Loucy (cell line): ENCODE data around the gene CAMTA1.

Experiments used
- H2AFZ ChIP-seq: fragments of 200-600 bp; sonication (generic); 2 replicates; pipeline ENCODE4 v1.6.0; 2016; ENCODE audit warnings: antibody characterized with exemption, mild to moderate bottlenecking, low read length, moderate library complexity
- H3F3A ChIP-seq: fragments of 200-600 bp; 2 replicates; pipeline ENCODE4 v1.6.0; 2016; ENCODE audit warnings: antibody characterized with exemption, low read depth, mild to moderate bottlenecking
- H3K27me3 ChIP-seq: fragments of 200-600 bp; sonication (generic); 2 replicates; pipeline ENCODE4 v1.6.1; 2014; ENCODE audit warnings: low read length, mild to moderate bottlenecking; ENCODE audit not compliant: insufficient read depth, poor library complexity, severe bottlenecking
- H3K36me3 ChIP-seq: fragments of 200-600 bp; sonication (generic); 2 replicates; pipeline ENCODE4 v1.6.1; 2016; ENCODE audit warnings: low read length; ENCODE audit not compliant: insufficient read depth
- H3K4me1 ChIP-seq: fragments of 200-600 bp; sonication (generic); 2 replicates; pipeline ENCODE4 v1.5.1; 2014; ENCODE audit warnings: low read length, mild to moderate bottlenecking; ENCODE audit not compliant: insufficient read depth, poor library complexity, severe bottlenecking
- H3K4me2 ChIP-seq: fragments of 200-600 bp; sonication (generic); 2 replicates; pipeline ENCODE4 v1.6.0; 2014; ENCODE audit warnings: antibody characterized with exemption, low read length, low read depth, mild to moderate bottlenecking; ENCODE audit not compliant: poor library complexity, severe bottlenecking
- H3K4me3 ChIP-seq: fragments of 200-600 bp; sonication (generic); 2 replicates; pipeline ENCODE4 v1.5.1; 2014; ENCODE audit warnings: low read length, mild to moderate bottlenecking, mixed read lengths; ENCODE audit not compliant: poor library complexity, severe bottlenecking
- H3K79me2 ChIP-seq: fragments of 200-600 bp; sonication (generic); 2 replicates; pipeline ENCODE4 v1.6.1; 2014; ENCODE audit warnings: low read length; ENCODE audit not compliant: insufficient read depth
- H3K9ac ChIP-seq: fragments of 200-600 bp; sonication (generic); 2 replicates; pipeline ENCODE4 v1.6.0; 2014; ENCODE audit warnings: mild to moderate bottlenecking, low read depth, low read length, moderate library complexity; ENCODE audit not compliant: poor library complexity, severe bottlenecking
- H3K9me2 ChIP-seq: fragments of 200-600 bp; sonication (generic); replicated peaks from 2 replicates; pipeline ENCODE4 v1.6.1; 2016; ENCODE audit warnings: low read depth, low read length, mixed read lengths
- H3K9me3 ChIP-seq: fragments of 200-600 bp; sonication (generic); 2 replicates; pipeline ENCODE4 v1.6.1; 2014; ENCODE audit warnings: mild to moderate bottlenecking, antibody characterized with exemption, low read length, low read depth; ENCODE audit not compliant: insufficient read depth
- H4K20me1 ChIP-seq: fragments of 200-600 bp; sonication (generic); 2 replicates; pipeline ENCODE4 v1.6.0; 2014; ENCODE audit warnings: antibody characterized with exemption, low read length, mild to moderate bottlenecking; ENCODE audit not compliant: insufficient read depth, poor library complexity, severe bottlenecking
- CTCF ChIP-seq: fragments of 200-600 bp; sonication (generic); conservative IDR thresholded peaks from 2 replicates; pipeline ENCODE4 v1.5.1; 2014; ENCODE audit warnings: mild to moderate bottlenecking, antibody characterized with exemption, low read length
- EZH2phosphoT487 ChIP-seq: fragments of 200-600 bp; IDR thresholded peaks from 2 replicates; pipeline ENCODE4 v1.6.1; 2018; ENCODE audit warnings: antibody characterized with exemption, mild to moderate bottlenecking, moderate library complexity, borderline replicate concordance

Gene CAMTA1

GRCh38 chr1:7198664-7199063 is 413.4 kb downstream of the CAMTA1 start:
- Histone ChIP-seq H3K9me2 (no peaks in the 10 kb centered on the region), H3K27me3 (no peaks in the 10 kb centered on the region), H3K9ac (no peak overlapping the region), H3K4me2 (no peak overlapping the region), H3K4me3 (no peak overlapping the region), H3K4me1 (no peaks in the 10 kb centered on the region), H3K9me3 (no peaks in the 10 kb centered on the region), H3K79me2 (no peaks in the 10 kb centered on the region), H2AFZ (no peak overlapping the region), H3K36me3 (no peaks in the 10 kb centered on the region), H4K20me1 (no peaks in the 10 kb centered on the region), H3F3A (no peaks in the 10 kb centered on the region)
- TF ChIP-seq EZH2phosphoT487 (no peak), CTCF (no peak)

- no peak for TF ChIP-seq CTCF
- no peak for TF ChIP-seq EZH2phosphoT487
- Histone ChIP-seq H3F3A (no peaks in the 10 kb centered on the region), H3K9me2 (no peaks in the 10 kb centered on the region), H3K79me2 (no peaks in the 10 kb centered on the region), H3K36me3 (no peaks in the 10 kb centered on the region), H4K20me1 (no peaks in the 10 kb centered on the region), H3K4me2 (no peak overlapping the region), H3K9me3 (no peaks in the 10 kb centered on the region), H3K4me1 (no peaks in the 10 kb centered on the region), H2AFZ (no peak overlapping the region), H3K9ac (no peak overlapping the region), H3K27me3 (no peaks in the 10 kb centered on the region), H3K4me3 (no peak overlapping the region)
Observed at GRCh38 chr1:7199077-7199779, 414.0 kb downstream of the CAMTA1 start.

- no peaks in the 10 kb centered on the region for H3K36me3 ChIP-seq
- peak overlapping the region; percentile 78; the same call in 1 of the 2 replicates for H2AFZ ChIP-seq
- H3K9me2 ChIP-seq = no peaks in the 10 kb centered on the region
- no peak overlapping the region for H3K9ac ChIP-seq
- H3K4me2 ChIP-seq = peak overlapping the region; percentile 39
- H3K9me3 ChIP-seq = no peaks in the 10 kb centered on the region
- H3K4me1 ChIP-seq = peaks cover 7% of the 10 kb centered on the region
- TF ChIP-seq CTCF (peak; percentile 95), EZH2phosphoT487 (no peak)
- no peak overlapping the region for H3K4me3 ChIP-seq
- no peaks in the 10 kb centered on the region for H4K20me1 ChIP-seq
- no peaks in the 10 kb centered on the region for H3K79me2 ChIP-seq
- no peaks in the 10 kb centered on the region for H3F3A ChIP-seq
- no peaks in the 10 kb centered on the region for H3K27me3 ChIP-seq
Observed at GRCh38 chr1:7207875-7208646, 422.8 kb downstream of the CAMTA1 start.
